ENCODE results near the gene KLHL35.

DNA sequence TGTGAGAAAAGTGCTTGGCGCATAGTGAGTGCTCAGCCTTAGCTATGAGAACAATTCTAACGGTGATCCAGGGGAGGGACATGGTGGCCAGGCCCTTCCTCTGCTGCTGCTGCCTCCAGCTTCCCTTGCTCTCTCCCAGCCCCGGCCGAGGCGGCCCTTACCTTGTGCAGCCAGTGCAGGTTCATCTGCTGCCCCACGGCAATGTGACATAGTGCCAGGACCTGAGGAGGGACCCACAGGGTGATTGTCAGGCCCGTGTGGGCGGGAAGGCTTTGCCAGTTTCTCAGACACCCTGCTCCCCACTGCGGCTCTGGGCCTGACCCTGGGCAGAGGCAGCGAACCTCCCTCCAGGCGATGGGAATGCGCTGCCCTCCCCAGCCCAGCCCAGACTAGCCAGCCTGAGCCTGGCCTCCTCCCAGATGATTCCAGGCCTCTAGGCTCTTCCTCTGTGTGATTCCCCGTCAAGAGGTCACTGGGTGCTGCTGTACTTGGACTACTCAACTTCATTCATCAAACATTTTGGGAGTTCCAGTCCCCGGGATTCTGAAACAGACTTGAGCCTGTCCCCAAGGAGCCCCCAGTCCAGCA, 23.7 kb upstream of the KLHL35 start:
- TF ChIP-seq, protein P1, sequence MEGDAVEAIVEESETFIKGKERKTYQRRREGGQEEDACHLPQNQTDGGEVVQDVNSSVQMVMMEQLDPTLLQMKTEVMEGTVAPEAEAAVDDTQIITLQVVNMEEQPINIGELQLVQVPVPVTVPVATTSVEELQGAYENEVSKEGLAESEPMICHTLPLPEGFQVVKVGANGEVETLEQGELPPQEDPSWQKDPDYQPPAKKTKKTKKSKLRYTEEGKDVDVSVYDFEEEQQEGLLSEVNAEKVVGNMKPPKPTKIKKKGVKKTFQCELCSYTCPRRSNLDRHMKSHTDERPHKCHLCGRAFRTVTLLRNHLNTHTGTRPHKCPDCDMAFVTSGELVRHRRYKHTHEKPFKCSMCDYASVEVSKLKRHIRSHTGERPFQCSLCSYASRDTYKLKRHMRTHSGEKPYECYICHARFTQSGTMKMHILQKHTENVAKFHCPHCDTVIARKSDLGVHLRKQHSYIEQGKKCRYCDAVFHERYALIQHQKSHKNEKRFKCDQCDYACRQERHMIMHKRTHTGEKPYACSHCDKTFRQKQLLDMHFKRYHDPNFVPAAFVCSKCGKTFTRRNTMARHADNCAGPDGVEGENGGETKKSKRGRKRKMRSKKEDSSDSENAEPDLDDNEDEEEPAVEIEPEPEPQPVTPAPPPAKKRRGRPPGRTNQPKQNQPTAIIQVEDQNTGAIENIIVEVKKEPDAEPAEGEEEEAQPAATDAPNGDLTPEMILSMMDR (IDR thresholded peaks at IDR 0.05): no peak
- no peak for TF ChIP-seq POLR2AphosphoS5 (IDR thresholded peaks at IDR 0.05)
- no peak for TF ChIP-seq POLR2A (IDR thresholded peaks at IDR 0.05)
- TF ChIP-seq EP300 (IDR thresholded peaks at IDR 0.05): no peak

All from stomach (tissue), 4 donors.